DND-41 (cell line): ENCODE data around the gene GDPGP1.
A peak's percentile ranks its signal among the peaks of the same experiment; 100 is the strongest.

ENCODE experiments used
- ATAC-seq: fragments of 200-7000 bp; cut with Tn5 transposase; 3 replicates; pipeline ENCODE4 v1.9.1; 2021; ENCODE audit warnings: low read depth; ENCODE audit not compliant: insufficient read depth
- DNase-seq: peaks from one replicate; pipeline ENCODE4 v3.0.0-alpha.2; 2020
- H2AFZ ChIP-seq: 2 replicates; pipeline ENCODE4 v1.6.0; 2012; ENCODE audit warnings: low read depth, low read length
- H3K27ac ChIP-seq: 2 replicates; pipeline ENCODE4 v1.5.1; 2012; ENCODE audit warnings: low read length, inconsistent platforms
- H3K27me3 ChIP-seq: fragments of 200-600 bp; sonication (generic); 2 replicates; pipeline ENCODE4 v1.6.0; 2012; ENCODE audit warnings: low read length, mild to moderate bottlenecking, inconsistent platforms; ENCODE audit not compliant: insufficient read depth, poor library complexity
- H3K36me3 ChIP-seq: 2 replicates; pipeline ENCODE4 v1.5.1; 2012; ENCODE audit warnings: low read length, inconsistent platforms; ENCODE audit not compliant: insufficient read depth
- H3K4me1 ChIP-seq: 2 replicates; pipeline ENCODE4 v1.5.1; 2012; ENCODE audit warnings: mild to moderate bottlenecking, low read length; ENCODE audit not compliant: insufficient read depth
- H3K4me2 ChIP-seq: 2 replicates; pipeline ENCODE4 v1.6.0; 2012; ENCODE audit warnings: mild to moderate bottlenecking, moderate library complexity, low read length, inconsistent platforms; ENCODE audit not compliant: insufficient read depth
- H3K4me3 ChIP-seq, 2 experiments: fragments of 200-600 bp in 1 of 2; shearing (Covaris generic) in 1 of 2; 2 replicates each; pipeline ENCODE4 v1.5.1; 2012 to 2016; ENCODE audit warnings: inconsistent platforms in 2 of 2, low read length in 2 of 2, mild to moderate bottlenecking in 2 of 2, low read depth in 1 of 2, moderate library complexity in 1 of 2
- H3K79me2 ChIP-seq: 2 replicates; pipeline ENCODE4 v1.6.0; 2012; ENCODE audit warnings: low read length, inconsistent platforms; ENCODE audit not compliant: insufficient read depth
- H3K9ac ChIP-seq: 2 replicates; pipeline ENCODE4 v1.6.0; 2012; ENCODE audit warnings: low read depth, mild to moderate bottlenecking, inconsistent platforms, low read length, moderate library complexity
- H3K9me3 ChIP-seq: 2 replicates; pipeline ENCODE4 v1.5.1; 2012; ENCODE audit warnings: low read length, moderate library complexity, mild to moderate bottlenecking, inconsistent platforms; ENCODE audit not compliant: insufficient read depth, severe bottlenecking
- H4K20me1 ChIP-seq: 2 replicates; pipeline ENCODE4 v1.6.0; 2012; ENCODE audit warnings: low read length; ENCODE audit not compliant: insufficient read depth
- EZH2 ChIP-seq: IDR thresholded peaks from 3 replicates; pipeline ENCODE4 v1.6.1; 2012; ENCODE audit warnings: borderline replicate concordance, low read depth, mild to moderate bottlenecking, moderate library complexity, low read length, inconsistent platforms; ENCODE audit not compliant: severe bottlenecking
- TF ChIP-seq, protein P1 (sequence below): IDR thresholded peaks from 2 replicates; pipeline ENCODE4 v1.5.1; 2012; ENCODE audit warnings: borderline replicate concordance, low read length, moderate library complexity, mild to moderate bottlenecking; ENCODE audit not compliant: poor library complexity, severe bottlenecking; ENCODE audit errors: extremely low read depth

Gene GDPGP1

DNA sequence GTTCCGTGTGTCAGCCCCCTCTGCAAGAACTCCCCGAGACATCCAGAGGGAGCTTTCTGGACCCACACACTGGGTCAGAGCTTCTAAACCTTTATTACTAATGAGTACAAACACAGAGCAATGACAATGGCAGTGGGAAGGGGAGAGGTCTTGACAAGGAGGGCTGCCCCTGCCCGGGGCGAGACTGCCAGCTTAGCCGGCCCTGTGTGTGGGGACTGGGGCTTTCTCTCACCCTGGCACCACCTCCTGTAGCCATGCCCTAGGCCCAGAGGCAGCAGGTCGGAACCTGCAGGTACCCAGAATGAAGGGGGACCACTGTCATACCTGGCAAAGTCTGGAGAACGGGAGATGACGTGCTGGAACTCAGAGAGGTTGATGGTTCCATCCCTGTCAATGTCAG is 3.4 kb upstream of the GDPGP1 start:
- peaks cover 6% of the 10 kb centered on the region for H3K79me2 ChIP-seq
- no peak overlapping the region for H3K4me3 ChIP-seq
- H3K4me1 ChIP-seq = peaks cover 32% of the 10 kb centered on the region
- H3K27ac ChIP-seq = no peak overlapping the region
- no peaks in the 10 kb centered on the region; the same call in 1 of the 2 replicates for H4K20me1 ChIP-seq
- H3K4me2 ChIP-seq = no peak overlapping the region
- no peak for DNase-seq
- H3K36me3 ChIP-seq = peaks cover 26% of the 10 kb centered on the region
- H3K27me3 ChIP-seq = no peaks in the 10 kb centered on the region
- H2AFZ ChIP-seq = no peak overlapping the region
- ATAC-seq = no peak
- H3K9me3 ChIP-seq = no peaks in the 10 kb centered on the region
- no peak overlapping the region for H3K9ac ChIP-seq
- no peak for TF ChIP-seq EZH2
- TF ChIP-seq, protein P1, sequence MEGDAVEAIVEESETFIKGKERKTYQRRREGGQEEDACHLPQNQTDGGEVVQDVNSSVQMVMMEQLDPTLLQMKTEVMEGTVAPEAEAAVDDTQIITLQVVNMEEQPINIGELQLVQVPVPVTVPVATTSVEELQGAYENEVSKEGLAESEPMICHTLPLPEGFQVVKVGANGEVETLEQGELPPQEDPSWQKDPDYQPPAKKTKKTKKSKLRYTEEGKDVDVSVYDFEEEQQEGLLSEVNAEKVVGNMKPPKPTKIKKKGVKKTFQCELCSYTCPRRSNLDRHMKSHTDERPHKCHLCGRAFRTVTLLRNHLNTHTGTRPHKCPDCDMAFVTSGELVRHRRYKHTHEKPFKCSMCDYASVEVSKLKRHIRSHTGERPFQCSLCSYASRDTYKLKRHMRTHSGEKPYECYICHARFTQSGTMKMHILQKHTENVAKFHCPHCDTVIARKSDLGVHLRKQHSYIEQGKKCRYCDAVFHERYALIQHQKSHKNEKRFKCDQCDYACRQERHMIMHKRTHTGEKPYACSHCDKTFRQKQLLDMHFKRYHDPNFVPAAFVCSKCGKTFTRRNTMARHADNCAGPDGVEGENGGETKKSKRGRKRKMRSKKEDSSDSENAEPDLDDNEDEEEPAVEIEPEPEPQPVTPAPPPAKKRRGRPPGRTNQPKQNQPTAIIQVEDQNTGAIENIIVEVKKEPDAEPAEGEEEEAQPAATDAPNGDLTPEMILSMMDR = no peak

DNA sequence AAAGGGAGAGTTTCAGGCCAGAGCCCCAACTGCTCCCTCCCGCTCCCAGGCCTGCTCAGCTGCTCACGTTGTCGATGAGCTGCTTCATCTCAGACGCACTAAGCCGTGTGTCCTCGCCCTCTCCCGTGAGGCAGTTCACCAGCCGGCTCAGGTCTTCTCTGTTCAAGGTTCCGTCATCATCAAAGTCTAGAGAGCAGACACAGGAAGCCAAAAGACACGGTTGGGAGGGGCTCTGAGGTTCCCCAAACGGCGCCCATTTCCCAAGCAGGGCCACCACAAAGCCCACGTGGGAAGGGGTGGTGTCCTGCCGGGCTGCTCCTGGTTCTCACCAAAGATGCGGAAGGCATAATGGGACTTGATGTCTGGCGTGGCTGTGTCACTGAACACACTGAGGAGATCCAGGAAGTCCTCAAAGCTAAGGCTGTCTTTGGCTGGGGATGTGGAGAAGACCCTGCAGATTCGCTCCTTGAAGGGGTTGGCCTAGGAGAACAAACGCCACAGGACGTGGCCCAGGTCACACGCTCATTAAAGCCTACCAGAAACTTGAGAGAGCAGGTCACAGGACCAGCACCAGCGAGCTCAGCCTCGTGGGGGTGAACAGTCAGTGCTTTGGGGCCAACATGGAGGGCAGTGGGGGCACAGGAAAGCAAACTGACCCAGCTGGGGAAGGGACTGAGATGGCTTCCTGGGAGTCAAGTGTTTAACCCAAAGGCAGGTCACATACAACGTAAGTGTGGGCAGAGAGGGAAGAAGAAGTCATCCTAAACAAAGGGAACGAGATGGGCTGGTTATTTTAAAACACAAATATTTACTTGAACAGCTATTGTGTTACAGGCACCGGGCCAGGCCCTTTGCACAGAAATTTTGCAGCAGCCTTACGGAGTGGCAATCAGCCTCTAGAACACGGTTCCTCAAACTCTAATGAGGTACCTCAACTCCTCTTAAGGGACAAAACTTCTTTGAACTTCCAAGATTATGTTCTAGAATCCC is 2.7 kb upstream of the GDPGP1 start:
- Histone ChIP-seq H3K9ac (no peak overlapping the region), H2AFZ (no peak overlapping the region), H3K27me3 (no peaks in the 10 kb centered on the region), H3K27ac (0 out of 2 replicates have a peak overlapping the region, but pooled peaks have one; percentile 28), H3K79me2 (peaks cover 6% of the 10 kb centered on the region), H3K36me3 (peaks cover 26% of the 10 kb centered on the region), H3K4me2 (no peak overlapping the region), H4K20me1 (no peaks in the 10 kb centered on the region; the same call in 1 of the 2 replicates), H3K4me1 (peaks cover 32% of the 10 kb centered on the region), H3K9me3 (no peaks in the 10 kb centered on the region), H3K4me3 (no peak overlapping the region)
- peak; percentile 72 for DNase-seq
- TF ChIP-seq, protein P1 = no peak
- no peak for TF ChIP-seq EZH2
- ATAC-seq = peak; percentile 66

GRCh38 chr15:90232196-90232595 is 1.8 kb upstream of the GDPGP1 start:
- H3K27me3 ChIP-seq = no peaks in the 10 kb centered on the region
- H3K4me3 ChIP-seq = peak overlapping the region in 1 of 2 experiments; percentile 83; a peak in 2 of 4 replicates
- peaks cover 6% of the 10 kb centered on the region for H3K79me2 ChIP-seq
- no peaks in the 10 kb centered on the region; the same call in 1 of the 2 replicates for H4K20me1 ChIP-seq
- H3K4me1 ChIP-seq = peaks cover 32% of the 10 kb centered on the region
- TF ChIP-seq EZH2 = no peak
- TF ChIP-seq, protein P1 = no peak
- no peak overlapping the region for H2AFZ ChIP-seq
- ATAC-seq (no peak), DNase-seq (no peak)
- H3K9me3 ChIP-seq = no peaks in the 10 kb centered on the region
- no peak overlapping the region; the same call in 1 of the 2 replicates for H3K9ac ChIP-seq
- H3K4me2 ChIP-seq = peak overlapping the region; percentile 91
- no peak overlapping the region for H3K27ac ChIP-seq
- H3K36me3 ChIP-seq = peaks cover 26% of the 10 kb centered on the region
